Common myeloid progenitor, CD34-positive (primary cell): Measurements from ENCODE around the gene SENP3.

Experiments
- CTCF ChIA-PET: fragments of 350-600 bp; sonication (Branson Sonifier 250); formaldehyde crosslinking; loops from one replicate; lab custom pipeline; 2021; ENCODE audit warnings: antibody characterized with exemption; lab: Charles Lee
- POLR2A ChIA-PET: fragments of 350-600 bp; sonication (Branson Sonifier 250); formaldehyde crosslinking; loops from one replicate; lab custom pipeline; 2021; ENCODE audit warnings: antibody characterized with exemption; lab: Charles Lee
- DNase-seq, 3 donors: peaks; one replicate each; pipeline versions ENCODE4 v3.0.0 to v3.0.0-alpha.2; 2013
- H3K27ac ChIP-seq, 2 experiments: 1 replicate in 1 of 2; 2 replicates in 1 of 2; pipeline ENCODE4 v1.7.0; 2013; ENCODE audit warnings: inconsistent platforms in 2 of 2, low read length in 2 of 2, mild to moderate bottlenecking in 2 of 2, low read depth in 1 of 2, moderate library complexity in 1 of 2; ENCODE audit not compliant: severe bottlenecking in 2 of 2, insufficient read depth in 1 of 2, poor library complexity in 1 of 2
- H3K27me3 ChIP-seq, 5 experiments: replicated peaks in 2 of 5; 1 replicate in 3 of 5; 2 replicates in 2 of 5; pipeline versions ENCODE4 v1.6.1 to v1.7.0; 2013; ENCODE audit warnings: low read length in 4 of 5, mild to moderate bottlenecking in 2 of 5, moderate library complexity in 2 of 5, inconsistent platforms in 1 of 5; ENCODE audit not compliant: insufficient read depth in 5 of 5, control insufficient read depth in 4 of 5
- H3K36me3 ChIP-seq, 4 experiments: 1 replicate in 2 of 4; 2 replicates in 2 of 4; pipeline versions ENCODE4 v1.6.1 to v1.7.0; 2013; ENCODE audit warnings: low read length in 3 of 4, control low read depth in 1 of 4, mild to moderate bottlenecking in 1 of 4; ENCODE audit not compliant: control insufficient read depth in 4 of 4, insufficient read depth in 4 of 4
- H3K4me1 ChIP-seq, 4 experiments: 1 replicate in 3 of 4; 2 replicates in 1 of 4; pipeline versions ENCODE4 v1.6.1 to v1.7.1; 2013; ENCODE audit warnings: low read length in 3 of 4, mild to moderate bottlenecking in 3 of 4, control low read depth in 1 of 4, inconsistent platforms in 1 of 4, moderate library complexity in 1 of 4; ENCODE audit not compliant: control insufficient read depth in 4 of 4, insufficient read depth in 4 of 4; ENCODE audit errors: control extremely low read depth in 1 of 4
- H3K4me3 ChIP-seq, 7 experiments: 1 replicate in 4 of 7; 2 replicates in 3 of 7; pipeline versions ENCODE4 v1.5.1 to v1.7.0; 2013; ENCODE audit warnings: mild to moderate bottlenecking in 7 of 7, low read length in 6 of 7, moderate library complexity in 6 of 7, inconsistent platforms in 2 of 7, low read depth in 2 of 7, control low read depth in 1 of 7; ENCODE audit not compliant: insufficient read depth in 4 of 7, control insufficient read depth in 1 of 7; ENCODE audit errors: extremely low read depth in 1 of 7
- H3K9me3 ChIP-seq, 5 experiments: 1 replicate in 4 of 5; 2 replicates in 1 of 5; pipeline versions ENCODE4 v1.6.1 to v1.7.1; 2013; ENCODE audit warnings: low read length in 4 of 5, mild to moderate bottlenecking in 2 of 5, inconsistent platforms in 1 of 5, low read depth in 1 of 5, moderate library complexity in 1 of 5; ENCODE audit not compliant: control insufficient read depth in 4 of 5, insufficient read depth in 2 of 5; ENCODE audit errors: control extremely low read depth in 1 of 5
- WGBS: methylation state at CpG from one replicate; pipeline ENCODE4 v1.1.5; 2013; ENCODE audit not compliant: insufficient coverage; 5-methylcytosine and 5-hydroxymethylcytosine counted together

Gene SENP3

DNA sequence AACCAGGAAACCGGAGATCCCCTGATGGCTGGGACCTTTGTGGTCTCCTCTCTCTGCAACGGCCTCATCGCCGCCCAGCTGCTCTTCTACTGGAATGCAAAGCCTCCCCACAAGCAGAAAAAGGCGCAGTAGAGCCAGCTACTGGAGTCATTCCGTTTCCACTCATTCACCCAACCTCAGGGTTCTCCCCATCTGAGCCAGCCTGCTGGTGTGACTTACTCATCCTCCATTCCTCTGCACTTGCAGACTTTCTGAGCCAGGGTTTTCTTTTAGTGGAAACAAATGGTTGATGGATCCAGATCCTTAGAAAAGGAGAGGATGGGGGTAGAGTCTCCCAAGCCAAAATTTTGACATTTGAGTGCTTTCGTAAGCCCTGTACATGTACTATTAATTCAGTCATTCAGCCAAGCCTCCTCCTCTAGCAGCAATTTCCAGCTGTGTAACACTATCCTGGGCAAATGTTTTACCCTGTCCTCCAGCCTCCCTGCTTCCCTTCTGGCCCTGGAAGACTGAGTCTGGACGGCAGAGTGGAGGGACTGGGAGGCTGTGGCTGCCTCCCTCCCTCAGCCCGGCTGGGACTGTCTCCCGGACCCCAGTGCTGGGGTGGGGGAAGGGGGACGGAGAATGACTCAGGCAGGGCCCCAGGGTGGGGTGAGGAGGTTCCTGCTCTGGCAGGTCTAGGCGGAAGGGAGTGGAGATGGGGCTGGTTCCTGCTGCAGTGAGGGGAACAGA, 25.9 kb downstream of the SENP3 start:
- ChIA-PET CTCF (interaction anchor here (1.0 to 7.6 kb wide), 7 partner anchors 12 to 100 kb away, joined by 3 to 58 read pairs (median 5); partner anchors contain the start of genes SENP3 and TP53), POLR2A (interaction anchor here (0.6 kb wide), 1 partner anchor 146 kb away, joined by 5 read pairs; no protein-coding TSS in a partner anchor)
- Histone ChIP-seq H3K27ac (peak overlapping the region in 1 of 2 experiments; percentile 34), H3K36me3 (peaks cover 12 to 65% (median 37%) of the 10 kb centered on the region in 4 experiments), H3K27me3 (no peaks in the 10 kb centered on the region), H3K4me1 (peaks cover 1 to 41% (median 30%) of the 10 kb centered on the region in 4 experiments), H3K9me3 (no peaks in the 10 kb centered on the region), H3K4me3 (no peak overlapping the region)
- no peak for DNase-seq
- 75% methylated on average over 9 of the region's 12 CpGs for WGBS

DNA sequence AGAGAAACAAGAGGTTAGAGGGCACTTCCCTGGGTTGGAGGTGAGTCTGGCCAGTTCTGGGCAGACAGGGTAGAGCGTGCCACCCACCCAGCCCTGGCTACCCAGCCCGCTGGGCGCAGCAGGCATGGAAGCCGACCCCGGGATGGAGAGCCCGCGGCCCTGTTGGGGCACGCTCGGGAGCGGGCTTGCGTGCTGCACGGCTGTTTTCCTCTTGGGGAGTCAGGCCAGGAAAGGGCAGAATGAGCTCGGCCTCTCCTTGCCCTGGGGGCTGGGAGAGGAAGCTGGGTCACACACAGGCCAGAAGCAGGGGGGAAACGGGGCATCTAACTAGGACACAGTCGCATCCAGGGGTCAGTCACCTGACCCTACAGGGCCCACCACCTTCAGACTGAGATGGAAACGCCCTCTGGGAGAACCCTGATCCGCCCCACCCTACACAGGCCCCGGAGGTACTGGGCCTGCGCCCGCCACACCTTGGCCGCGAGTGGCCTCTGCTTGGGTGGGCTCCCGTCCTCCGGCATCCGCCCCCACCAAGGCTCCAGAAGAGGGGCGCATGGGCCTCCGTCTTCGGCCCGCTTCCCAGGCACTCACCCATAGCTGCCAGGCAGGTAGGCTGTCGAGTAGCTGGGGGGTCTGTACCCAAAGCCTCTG, 27.0 kb downstream of the SENP3 start:
- Histone ChIP-seq H3K36me3 (peaks cover 13 to 76% (median 43%) of the 10 kb centered on the region in 4 experiments), H3K4me3 (peak overlapping the region in 2 of 7 experiments; percentile 28 to 40), H3K9me3 (no peaks in the 10 kb centered on the region), H3K27ac (no peak overlapping the region), H3K4me1 (peaks cover 1 to 32% (median 20%) of the 10 kb centered on the region in 4 experiments), H3K27me3 (no peaks in the 10 kb centered on the region)
- POLR2A ChIA-PET: interaction anchor here (0.6 to 1.1 kb wide), 2 partner anchors 9 to 23 kb away, joined by 3 read pairs; partner anchors contain the start of gene CD68
- CTCF ChIA-PET: interaction anchor here (0.7 to 7.6 kb wide), 17 partner anchors 8 to 233 kb away, joined by 3 to 58 read pairs (median 6); partner anchors contain the start of genes CD68, SAT2, SENP3 and TMEM95
- no peak for DNase-seq
- WGBS: 92% methylated on average over 29 of the region's 30 CpGs

DNA sequence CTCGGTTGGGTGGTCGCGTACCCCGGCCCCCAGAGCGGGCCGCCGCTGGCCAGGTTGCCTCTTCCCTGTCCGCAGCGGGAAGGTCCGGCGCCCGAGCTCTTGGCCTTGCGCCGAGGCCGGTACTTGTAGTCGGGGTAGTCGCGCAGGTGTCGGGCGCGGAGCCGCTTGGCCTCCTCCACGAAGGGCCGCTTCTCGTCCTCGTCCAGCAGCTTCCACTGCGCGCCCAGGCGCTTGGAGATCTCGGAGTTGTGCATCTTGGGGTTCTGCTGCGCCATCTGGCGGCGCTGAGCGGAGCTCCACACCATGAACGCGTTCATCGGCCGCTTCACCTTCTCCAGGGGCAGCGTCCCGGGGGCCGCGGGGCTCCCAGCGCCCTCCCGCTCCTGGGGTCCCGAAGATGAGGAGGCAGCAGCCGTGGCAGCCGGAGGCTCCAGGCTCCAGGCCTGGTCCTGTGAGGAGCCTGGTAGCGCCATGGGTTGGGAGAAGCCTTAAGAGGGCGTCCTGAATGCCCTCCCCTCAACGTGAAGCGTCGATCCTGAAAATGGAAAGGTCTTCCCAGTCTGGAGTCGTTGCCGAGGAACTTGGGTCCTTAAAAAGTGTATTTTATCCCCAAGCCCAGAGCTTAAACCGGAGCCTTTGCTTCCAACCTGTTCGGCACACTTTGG, 27.6 kb downstream of the SENP3 start:
- DNase-seq: peak; percentile 77 to 87 (median 78)
- Histone ChIP-seq H3K4me1 (peaks cover 0 to 30% (median 18%) of the 10 kb centered on the region in 4 experiments), H3K9me3 (no peaks in the 10 kb centered on the region), H3K27me3 (no peaks in the 10 kb centered on the region), H3K27ac (no peak overlapping the region), H3K4me3 (peak overlapping the region in 2 of 7 experiments; percentile 28 to 40), H3K36me3 (peaks cover 17 to 82% (median 49%) of the 10 kb centered on the region in 4 experiments)
- WGBS: 41% methylated on average over 56 of the region's 56 CpGs
- POLR2A ChIA-PET: interaction anchor here (0.6 to 1.1 kb wide), 3 partner anchors 10 to 23 kb away, joined by 3 to 4 read pairs (median 3); partner anchors contain the start of gene CD68
- CTCF ChIA-PET: interaction anchor here (1.0 to 7.6 kb wide), 19 partner anchors 9 to 234 kb away, joined by 3 to 58 read pairs (median 6); partner anchors contain the start of genes CD68, SAT2, SENP3 and TMEM95

DNA sequence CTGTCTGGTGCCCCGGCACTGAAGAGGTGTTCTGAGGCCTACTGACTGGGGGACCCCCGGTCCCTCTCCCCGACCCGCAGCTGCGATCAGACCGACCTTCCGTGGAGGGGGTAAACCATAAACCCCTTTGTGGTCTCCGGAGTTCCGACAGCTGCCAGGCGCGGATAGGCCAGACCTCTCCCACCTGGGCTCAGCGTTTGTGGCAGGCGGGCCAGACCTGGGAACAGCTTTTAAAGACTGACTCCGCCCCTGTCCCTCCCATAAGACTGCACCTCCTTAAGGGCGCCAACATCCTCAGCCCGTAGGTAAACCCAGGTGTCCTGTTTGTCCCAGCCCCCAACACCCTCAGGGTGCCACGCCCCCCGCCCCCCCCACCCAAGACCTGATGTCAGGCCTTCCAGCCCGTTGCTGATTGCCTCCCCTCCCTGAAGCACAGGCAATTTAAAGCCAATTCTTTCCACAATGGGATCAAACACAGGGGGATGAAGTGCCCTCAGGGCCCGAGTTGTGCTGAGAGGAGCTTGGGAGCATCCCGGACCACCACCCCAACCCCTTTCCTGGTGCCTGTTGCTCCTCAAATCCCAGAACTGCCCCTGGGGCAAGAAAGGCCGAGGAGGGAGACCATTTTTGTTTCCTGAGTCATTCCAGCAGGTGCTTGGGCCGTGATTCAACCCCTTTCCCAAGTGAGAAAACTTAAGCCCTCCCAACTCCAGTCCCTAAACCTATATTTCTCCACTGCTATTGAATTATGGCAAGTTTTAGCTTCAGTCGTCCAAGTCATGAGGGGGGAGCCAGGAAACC, 28.4 kb downstream of the SENP3 start, which contains the start of gene SOX15:
SOX15 (minus strand) TSS at position 204 of the 801 bp plus-strand sequence. CDS start 418 bp downstream, outside the sequence.
- peak within 1 kb of the TSS in 2 of 7 experiments; percentile 28 to 40 for H3K4me3 ChIP-seq
- ChIA-PET CTCF (interaction anchor here (0.8 to 7.6 kb wide), 18 partner anchors 10 to 235 kb away, joined by 3 to 58 read pairs (median 6); partner anchors contain the start of genes CD68, SENP3, TMEM95 and TP53), POLR2A (interaction anchor here (0.6 to 1.1 kb wide), 3 partner anchors 10 to 98 kb away, joined by 3 to 4 read pairs (median 3); partner anchors contain the start of gene CD68)
- H3K4me1 ChIP-seq: peaks cover 0 to 22% (median 11%) of the 10 kb centered on the region in 4 experiments
- H3K36me3 ChIP-seq: peaks cover 23 to 90% (median 53%) of the 10 kb centered on the region in 4 experiments
- H3K27me3 ChIP-seq: no peaks in the 10 kb centered on the region
- DNase-seq: no peak
- no peaks in the 10 kb centered on the region for H3K9me3 ChIP-seq
- H3K27ac ChIP-seq: no peak within 1 kb of the TSS
- 85% methylated on average over 18 of the region's 24 CpGs for WGBS

DNA sequence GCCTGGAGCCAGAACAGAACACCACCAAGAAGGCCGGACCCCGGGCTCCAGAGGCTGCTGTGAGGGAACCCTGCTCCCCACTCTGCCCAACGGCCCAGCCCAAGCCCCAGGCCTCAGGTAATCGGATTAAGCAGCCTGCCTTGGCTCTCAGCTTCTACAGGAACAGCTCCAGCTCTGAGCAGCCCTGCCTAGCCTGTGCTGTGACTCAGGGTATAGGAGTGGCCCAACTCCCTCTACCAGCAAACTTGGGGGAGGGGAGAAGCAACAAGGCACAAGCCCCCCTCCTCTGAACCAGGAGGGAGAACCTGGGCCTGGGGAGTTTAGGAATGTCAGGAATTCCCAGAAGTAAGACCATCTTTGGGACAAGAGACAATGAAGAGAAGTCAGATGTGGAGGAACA, 29.0 kb downstream of the SENP3 start:
- H3K27ac ChIP-seq: no peak overlapping the region

More for the DNA sequence above, 29.0 kb downstream of the SENP3 start:
- ChIA-PET POLR2A (interaction anchor here (0.9 kb wide), 1 partner anchor 97 kb away, joined by 3 read pairs; no protein-coding TSS in a partner anchor), CTCF (interaction anchor here (0.8 to 7.6 kb wide), 8 partner anchors 10 to 97 kb away, joined by 3 to 58 read pairs (median 12); partner anchors contain the start of genes CD68 and TP53)
- peaks cover 0 to 16% (median 7%) of the 10 kb centered on the region in 4 experiments for H3K4me1 ChIP-seq
- no peaks in the 10 kb centered on the region for H3K27me3 ChIP-seq
- peaks cover 27 to 96% (median 59%) of the 10 kb centered on the region in 4 experiments for H3K36me3 ChIP-seq
- WGBS: 97% methylated on average over 4 of the region's 4 CpGs
- DNase-seq: no peak
- no peaks in the 10 kb centered on the region for H3K9me3 ChIP-seq
- H3K4me3 ChIP-seq: no peak overlapping the region
